ENCODE data around the gene RBBP6. TPM values are rescaled to one million over a fixed set of nuclear protein-coding genes. Genes with fewer than 3 reads are reported as not detected.

The RBBP6 gene
- total and polyA plus RNA-seq, 2 experiments from 2014 or later = 40.2 to 88.9 TPM

GRCh38 chr16:24550295-24550694 is 10.9 kb downstream of the RBBP6 start (continued):
- TF ChIP-seq ZNF462 (CRISPR knock-in tag; IDR thresholded peaks at IDR 0.05) (no peak), NANOG (IDR thresholded peaks at IDR 0.05; ENCODE audit: borderline replicate concordance) (no peak), CREB1 (CRISPR knock-in tag; IDR thresholded peaks at IDR 0.05; ENCODE audit: low read depth) (no peak), ZNF114 (CRISPR knock-in tag; IDR thresholded peaks at IDR 0.05) (no peak)

- peaks cover 25% of the 10 kb centered on the region for H3K79me2 ChIP-seq (replicated peaks; ENCODE audit: insufficient read depth)
- H3K4me1 ChIP-seq (ENCODE audit: insufficient read depth) = no peaks in the 10 kb centered on the region
- H4K20me1 ChIP-seq (replicated peaks; ENCODE audit: insufficient read depth) = peaks cover 10% of the 10 kb centered on the region; the same call in 1 of the 2 replicates
- no peak overlapping the region for H2AFZ ChIP-seq
- DNase-seq (ENCODE audit: low spot score) (no peak), ATAC-seq (no peak)
- no peaks in the 10 kb centered on the region for H3K4me1 Mint-ChIP-seq
- H3K36me3 Mint-ChIP-seq (ENCODE audit: low read depth) = peaks cover 47% of the 10 kb centered on the region; the same call in 2 of the 3 replicates
- no peaks in the 10 kb centered on the region for H3K9me2 ChIP-seq (ENCODE audit: insufficient read depth)
- H3K4me3 Mint-ChIP-seq = no peak overlapping the region
- no peak overlapping the region for H3K27ac ChIP-seq (ENCODE audit: low read depth)
- no peaks in the 10 kb centered on the region for H3K9me3 Mint-ChIP-seq
- H3K27me3 ChIP-seq (ENCODE audit: insufficient read depth) = no peaks in the 10 kb centered on the region
- H3K27me3 Mint-ChIP-seq (ENCODE audit: insufficient read depth, low read depth, poor library complexity) = no peaks in the 10 kb centered on the region
- H3F3A ChIP-seq (replicated peaks; ENCODE audit: low read depth) = no peaks in the 10 kb centered on the region
- H3K27ac Mint-ChIP-seq = no peak overlapping the region
- peaks cover 28% of the 10 kb centered on the region; the same call in 1 of the 2 replicates for H3K36me3 ChIP-seq (ENCODE audit: insufficient read depth)
- no peak overlapping the region for H3K4me2 ChIP-seq
- no peak overlapping the region for H3K4me3 ChIP-seq
- TF ChIP-seq ZNF114 (CRISPR knock-in tag; IDR thresholded peaks at IDR 0.05) = no peak
- no peak for TF ChIP-seq JUNB (IDR thresholded peaks at IDR 0.05; ENCODE audit: unreplicated experiment)
- TF ChIP-seq EZH2 (IDR thresholded peaks at IDR 0.05; ENCODE audit: low read depth, unreplicated experiment) = no peak
- TF ChIP-seq STAT1 (IDR thresholded peaks at IDR 0.05; ENCODE audit: unreplicated experiment) = no peak
- no peak for TF ChIP-seq REST (IDR thresholded peaks at IDR 0.05; ENCODE audit: unreplicated experiment)
- TF ChIP-seq CTCF (conservative IDR thresholded peaks at IDR 0.05; ENCODE audit: low read depth in 2 of 2) = no peak
- no peak for TF ChIP-seq NANOG (IDR thresholded peaks at IDR 0.05; ENCODE audit: borderline replicate concordance)
- no peak for TF ChIP-seq EZH2phosphoT487 (IDR thresholded peaks at IDR 0.05; ENCODE audit: unreplicated experiment)
- no peak for TF ChIP-seq ETS1 (IDR thresholded peaks at IDR 0.05)
- no peak for TF ChIP-seq POLR2AphosphoS5 (IDR thresholded peaks at IDR 0.05; ENCODE audit: low read depth)
- no peak for TF ChIP-seq CREB1 (CRISPR knock-in tag; IDR thresholded peaks at IDR 0.05; ENCODE audit: low read depth)
Observed at GRCh38 chr16:24552705-24553246, 13.4 kb downstream of the RBBP6 start.

Measured in GM23338 (cell line).